ENCODE results near the gene CHRDL2.
A peak's percentile ranks its signal among the peaks of the same experiment; 100 is the strongest.
"Not testable (repeated sequence)": the region's sequence is repeated elsewhere in the genome, so short reads cannot be mapped to it uniquely, and the experiment has no call there.

Gene CHRDL2, protein sequence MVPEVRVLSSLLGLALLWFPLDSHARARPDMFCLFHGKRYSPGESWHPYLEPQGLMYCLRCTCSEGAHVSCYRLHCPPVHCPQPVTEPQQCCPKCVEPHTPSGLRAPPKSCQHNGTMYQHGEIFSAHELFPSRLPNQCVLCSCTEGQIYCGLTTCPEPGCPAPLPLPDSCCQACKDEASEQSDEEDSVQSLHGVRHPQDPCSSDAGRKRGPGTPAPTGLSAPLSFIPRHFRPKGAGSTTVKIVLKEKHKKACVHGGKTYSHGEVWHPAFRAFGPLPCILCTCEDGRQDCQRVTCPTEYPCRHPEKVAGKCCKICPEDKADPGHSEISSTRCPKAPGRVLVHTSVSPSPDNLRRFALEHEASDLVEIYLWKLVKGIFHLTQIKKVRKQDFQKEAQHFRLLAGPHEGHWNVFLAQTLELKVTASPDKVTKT

DNA sequence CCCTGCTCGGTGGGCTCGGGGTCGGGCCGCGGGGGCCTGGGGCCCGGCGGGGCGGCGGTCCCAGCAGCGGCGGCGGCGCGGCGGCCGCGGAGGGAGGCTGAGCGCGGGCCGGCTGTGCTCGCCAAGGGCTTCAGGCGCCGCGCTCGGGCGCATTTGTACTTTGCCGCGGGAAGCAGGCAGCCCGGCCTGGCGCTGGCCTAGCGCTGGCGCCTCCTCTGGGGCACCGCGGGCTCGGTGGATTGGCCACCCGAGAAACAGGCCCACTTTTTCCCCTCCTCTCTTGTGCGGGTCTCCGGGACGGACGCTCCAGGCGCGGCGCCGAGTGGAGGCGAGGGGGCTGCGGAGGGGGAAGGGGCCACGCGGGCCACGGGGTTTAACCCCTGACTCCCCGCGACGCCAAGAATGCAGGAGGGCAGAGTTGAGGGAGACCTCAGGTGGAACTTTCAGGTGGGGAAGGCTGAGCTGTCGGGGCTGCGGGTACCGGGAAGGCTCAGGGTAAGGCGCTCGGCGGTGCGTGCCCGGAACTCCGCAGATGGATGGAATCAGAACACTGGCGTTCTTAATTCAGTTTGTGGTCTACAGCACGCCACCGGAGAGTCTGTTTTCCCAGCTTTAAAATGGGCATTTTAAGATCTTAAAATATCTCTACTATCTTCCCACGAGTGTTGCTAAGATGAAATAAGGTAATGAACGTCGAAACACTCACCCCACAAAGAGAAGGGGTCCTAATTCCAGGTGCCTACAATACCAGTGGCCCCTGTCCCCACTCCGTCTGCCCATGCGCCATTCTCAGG is at the start of gene CHRDL2:
Gene CHRDL2, minus strand, starts transcription at position 126 of the 794 bp plus-strand sequence. CDS start 538 bp downstream, outside the sequence.
- DNase-seq: no peak

- no peak for DNase-seq
These were observed 49.2 kb upstream of the CHRDL2 start for GRCh38 chr11:74780248-74781005.

DNA sequence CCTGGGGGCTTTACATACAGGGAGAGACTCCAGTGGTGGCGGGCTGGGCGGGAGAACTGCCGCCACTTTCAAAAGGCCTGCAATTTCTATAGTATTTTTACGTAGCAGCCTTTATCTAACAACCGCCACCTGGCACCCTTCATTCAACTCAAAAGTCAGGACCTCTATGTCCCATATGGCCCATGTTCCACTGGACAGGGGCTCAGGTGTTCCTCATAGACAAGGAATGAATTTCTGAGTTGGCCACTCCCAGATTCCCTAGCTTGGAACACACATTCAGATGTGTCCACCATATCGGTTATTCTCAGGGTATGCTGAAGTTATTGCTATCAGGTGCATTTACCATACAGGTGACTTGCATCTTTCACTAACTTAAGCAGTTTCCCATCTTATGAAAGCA is 47.4 kb upstream of the CHRDL2 start:
- no peak for DNase-seq

DNA sequence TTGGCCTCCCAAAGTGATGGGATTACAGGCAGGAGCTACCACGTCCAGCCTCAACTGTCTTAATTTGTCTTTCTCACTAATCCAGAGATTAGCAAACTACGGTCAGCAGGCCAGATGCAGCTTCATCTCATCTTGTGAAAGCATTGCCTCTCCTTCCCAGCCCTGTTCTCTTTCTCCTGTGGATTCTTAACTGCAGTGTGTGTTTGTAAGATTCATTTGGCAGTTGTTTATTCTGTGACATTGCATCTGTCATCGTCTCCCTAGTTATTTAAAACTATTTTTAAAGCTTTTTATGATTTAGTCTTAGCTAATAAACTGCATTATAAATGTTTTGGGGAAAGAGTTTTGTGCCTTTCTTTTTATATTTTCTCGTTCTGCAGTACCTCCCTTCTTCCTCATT is 46.7 kb upstream of the CHRDL2 start:
- no peak for DNase-seq

DNA sequence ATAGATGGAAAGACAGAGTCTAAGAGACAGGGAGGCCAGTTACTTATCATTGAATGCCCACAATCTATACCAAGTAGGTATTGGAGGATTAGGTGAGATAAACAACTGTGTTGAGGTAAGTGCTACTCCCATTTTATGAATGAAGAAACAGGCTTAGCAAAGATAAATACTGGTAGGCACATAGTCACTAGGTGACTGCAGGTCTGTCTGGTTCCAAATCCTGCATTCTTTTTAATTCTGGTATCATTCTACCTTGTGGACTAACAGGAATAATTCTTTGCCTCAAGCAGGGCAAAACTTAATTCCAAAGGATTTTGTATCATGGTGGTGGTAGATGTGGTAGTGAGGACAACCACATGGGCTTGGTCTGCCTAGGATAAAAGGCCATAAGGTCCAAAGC is 45.8 kb upstream of the CHRDL2 start:
- no peak for DNase-seq

GRCh38 chr11:74776546-74776945 is 45.3 kb upstream of the CHRDL2 start:
- no peak for DNase-seq

DNA sequence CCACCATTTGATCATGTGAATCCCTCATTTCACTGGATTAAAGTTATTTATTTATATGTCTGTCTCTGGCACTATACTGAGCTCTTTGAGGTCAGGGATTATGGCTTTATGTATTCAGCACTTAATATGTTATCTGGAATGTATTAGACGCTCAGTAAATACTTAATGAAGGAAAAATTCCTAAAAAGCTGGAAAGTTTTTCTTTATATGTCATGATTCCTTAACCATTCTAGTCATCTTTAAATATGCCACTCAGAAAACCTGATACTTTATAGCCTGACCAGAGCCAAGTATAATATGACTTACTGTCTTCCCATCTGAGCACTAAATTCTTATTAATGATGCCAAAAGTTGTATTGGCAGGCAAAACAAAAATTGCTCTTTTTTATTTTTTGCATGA is 44.5 kb upstream of the CHRDL2 start:
- DNase-seq: no peak

GRCh38 chr11:74773476-74773875 is 42.2 kb upstream of the CHRDL2 start:
- DNase-seq: no peak

GRCh38 chr11:74771139-74771538 is 39.9 kb upstream of the CHRDL2 start:
- DNase-seq: no peak

DNA sequence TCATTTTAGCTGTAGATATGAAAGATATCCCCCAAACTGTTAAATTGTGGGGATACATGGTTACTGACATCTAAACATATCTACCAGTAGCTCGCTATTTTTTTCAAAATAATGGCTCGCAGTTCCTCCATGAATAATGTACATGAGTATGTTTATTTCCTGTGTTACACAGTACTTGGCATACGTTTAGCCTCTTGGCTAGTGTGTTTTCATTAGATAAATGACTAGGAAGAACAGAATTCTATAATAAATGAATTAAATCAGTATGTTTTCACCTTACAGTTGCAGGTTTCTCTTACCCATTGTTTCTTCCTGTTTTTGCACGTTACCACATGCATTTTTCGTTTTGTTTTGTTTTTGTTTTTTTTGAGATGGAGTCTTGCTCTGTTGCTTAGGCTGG is 39.2 kb upstream of the CHRDL2 start:
- no peak for DNase-seq

GRCh38 chr11:74769055-74769707 is 38.0 kb upstream of the CHRDL2 start:
- no peak for DNase-seq

- DNase-seq: not testable (repeated sequence)
These were observed 37.0 kb upstream of the CHRDL2 start for GRCh38 chr11:74768172-74768651.

GRCh38 chr11:74766905-74767304 is 35.7 kb upstream of the CHRDL2 start:
- no peak for DNase-seq

GRCh38 chr11:74756571-74756970 is 25.3 kb upstream of the CHRDL2 start:
- no peak for DNase-seq

DNA sequence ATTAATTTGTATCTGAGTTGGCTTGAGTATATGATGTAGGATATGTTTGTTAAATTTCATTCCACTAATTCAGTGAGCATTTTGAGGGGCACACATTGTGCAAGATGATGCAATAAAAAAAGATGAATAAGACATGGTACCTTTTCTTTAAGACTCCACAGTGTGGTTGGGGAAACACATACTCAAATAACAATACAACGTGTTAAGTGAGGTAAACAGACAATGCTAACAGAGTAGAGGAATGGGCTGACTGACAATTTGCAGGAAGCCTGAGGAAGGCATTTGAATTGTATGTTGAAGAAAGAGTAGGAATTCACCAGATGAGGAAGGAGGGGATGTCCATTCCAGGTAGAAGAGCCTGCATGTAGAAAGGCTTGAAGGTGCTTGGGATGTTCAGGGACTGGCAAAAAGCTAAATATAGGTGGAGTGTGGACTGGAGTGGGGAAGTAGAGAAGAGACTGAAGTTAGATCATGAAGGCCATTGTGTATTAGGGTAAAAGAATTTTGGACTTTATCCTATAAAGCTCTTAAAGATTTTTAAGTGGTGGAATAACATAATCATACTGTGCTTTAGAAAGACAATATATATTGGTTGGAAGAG is 24.3 kb upstream of the CHRDL2 start:
- DNase-seq: no peak

- DNase-seq: no peak
These were observed 23.5 kb upstream of the CHRDL2 start for GRCh38 chr11:74754507-74755252.

DNA sequence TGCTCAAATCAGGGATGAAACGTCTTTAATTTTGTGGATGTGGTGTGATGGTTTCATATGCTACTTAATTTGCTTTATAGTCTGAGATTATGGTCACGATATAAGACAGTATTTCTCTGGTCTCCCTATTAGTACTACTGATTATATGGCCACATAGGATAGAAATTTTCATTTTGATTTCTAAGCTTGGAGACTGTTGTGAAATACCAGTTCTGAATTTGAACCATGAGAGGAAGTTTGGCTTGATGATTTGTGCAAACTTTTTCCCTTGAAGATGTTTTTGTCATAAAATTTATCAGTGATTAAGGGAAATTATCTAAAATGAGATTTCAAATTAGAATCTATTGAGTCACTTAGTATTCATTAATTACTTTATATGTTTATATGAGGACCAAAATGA is 20.1 kb upstream of the CHRDL2 start:
- no peak for DNase-seq

DNA sequence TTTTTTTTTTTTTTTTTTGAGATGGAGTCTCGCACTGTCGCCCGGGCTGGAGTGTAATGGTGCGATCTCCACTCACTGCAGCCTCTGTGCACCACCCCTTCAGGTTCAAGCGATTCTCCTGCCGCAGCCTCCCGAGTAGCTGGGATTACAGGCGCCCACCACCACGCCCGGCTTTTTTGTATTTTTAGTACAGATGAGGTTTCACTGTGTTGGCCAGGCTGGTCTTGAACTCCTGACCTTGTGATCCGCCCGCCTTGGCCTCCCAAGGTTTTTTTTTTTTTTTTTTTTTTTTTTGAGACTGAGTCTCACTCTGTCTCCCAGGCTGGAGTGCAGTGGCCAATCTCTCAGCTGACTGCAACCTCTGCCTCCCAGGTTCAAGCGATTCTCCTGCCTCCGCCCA is 19.4 kb upstream of the CHRDL2 start:
- not testable (repeated sequence) for DNase-seq

- no peak for DNase-seq
These were observed 18.7 kb upstream of the CHRDL2 start for GRCh38 chr11:74749965-74750296.

- DNase-seq: peak; percentile 72
These were observed 18.1 kb upstream of the CHRDL2 start for GRCh38 chr11:74749127-74749964.

Data from right forelimb (tissue), 1 donor.